Peyer's patch (tissue), 4 donors: ENCODE results near the gene SNRNP200.

Experiments used
- POLR2A ChIP-seq, 2 donors: fragments of 450-650 bp; IDR thresholded peaks; one replicate each; pipeline ENCODE4 v1.5.1; 2017; ENCODE audit warnings: antibody characterized with exemption in 2 of 2, mild to moderate bottlenecking in 2 of 2, moderate library complexity in 2 of 2
- TF ChIP-seq, protein P1 (sequence below), 6 experiments: fragments of 450-650 bp in 4 of 6; fragments of 200-600 bp in 2 of 6; sonication (generic) in 1 of 6; IDR thresholded peaks; one replicate each; pipeline ENCODE4 v1.5.1; 2017 to 2019; ENCODE audit warnings: antibody characterized with exemption in 6 of 6, mild to moderate bottlenecking in 3 of 6, moderate library complexity in 1 of 6

GRCh38 chr2:96225016-96225533 lies 80.3 kb downstream of the SNRNP200 start:
- TF ChIP-seq, protein P1, sequence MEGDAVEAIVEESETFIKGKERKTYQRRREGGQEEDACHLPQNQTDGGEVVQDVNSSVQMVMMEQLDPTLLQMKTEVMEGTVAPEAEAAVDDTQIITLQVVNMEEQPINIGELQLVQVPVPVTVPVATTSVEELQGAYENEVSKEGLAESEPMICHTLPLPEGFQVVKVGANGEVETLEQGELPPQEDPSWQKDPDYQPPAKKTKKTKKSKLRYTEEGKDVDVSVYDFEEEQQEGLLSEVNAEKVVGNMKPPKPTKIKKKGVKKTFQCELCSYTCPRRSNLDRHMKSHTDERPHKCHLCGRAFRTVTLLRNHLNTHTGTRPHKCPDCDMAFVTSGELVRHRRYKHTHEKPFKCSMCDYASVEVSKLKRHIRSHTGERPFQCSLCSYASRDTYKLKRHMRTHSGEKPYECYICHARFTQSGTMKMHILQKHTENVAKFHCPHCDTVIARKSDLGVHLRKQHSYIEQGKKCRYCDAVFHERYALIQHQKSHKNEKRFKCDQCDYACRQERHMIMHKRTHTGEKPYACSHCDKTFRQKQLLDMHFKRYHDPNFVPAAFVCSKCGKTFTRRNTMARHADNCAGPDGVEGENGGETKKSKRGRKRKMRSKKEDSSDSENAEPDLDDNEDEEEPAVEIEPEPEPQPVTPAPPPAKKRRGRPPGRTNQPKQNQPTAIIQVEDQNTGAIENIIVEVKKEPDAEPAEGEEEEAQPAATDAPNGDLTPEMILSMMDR (IDR thresholded peaks at IDR 0.05), result no peak
- TF ChIP-seq POLR2A (IDR thresholded peaks at IDR 0.05), result no peak
